HG02885 (cell line): ENCODE results near the gene SCN9A.
"Not testable (repeated sequence)": the region's sequence is repeated elsewhere in the genome, so short reads cannot be mapped to it uniquely, and the experiment has no call there.

Experiments
- ATAC-seq: cut with Tn5 transposase; IDR thresholded peaks from one replicate; pipeline ENCODE4 v1.9.1; 2021; ENCODE audit warnings: mild to moderate bottlenecking; ENCODE audit not compliant: unreplicated experiment, poor library complexity

The SCN9A gene

DNA sequence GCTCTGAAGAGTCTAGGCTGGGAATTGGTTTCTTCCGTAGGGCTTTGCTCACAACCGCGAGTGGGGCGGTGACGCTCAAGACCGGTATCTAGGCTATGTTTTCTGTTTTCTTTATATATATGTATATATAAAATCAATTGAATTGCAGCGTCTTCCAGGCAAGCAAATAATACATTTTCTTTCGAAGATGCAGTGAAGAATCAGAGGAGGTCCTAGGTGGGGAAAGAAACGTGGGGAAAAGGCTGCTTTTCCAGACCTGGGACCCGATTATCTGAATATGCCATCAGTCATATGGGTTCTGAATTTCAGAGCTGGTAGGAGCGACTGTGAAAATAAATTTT is 714 bp upstream of the SCN9A start:
- ATAC-seq, result no peak

DNA sequence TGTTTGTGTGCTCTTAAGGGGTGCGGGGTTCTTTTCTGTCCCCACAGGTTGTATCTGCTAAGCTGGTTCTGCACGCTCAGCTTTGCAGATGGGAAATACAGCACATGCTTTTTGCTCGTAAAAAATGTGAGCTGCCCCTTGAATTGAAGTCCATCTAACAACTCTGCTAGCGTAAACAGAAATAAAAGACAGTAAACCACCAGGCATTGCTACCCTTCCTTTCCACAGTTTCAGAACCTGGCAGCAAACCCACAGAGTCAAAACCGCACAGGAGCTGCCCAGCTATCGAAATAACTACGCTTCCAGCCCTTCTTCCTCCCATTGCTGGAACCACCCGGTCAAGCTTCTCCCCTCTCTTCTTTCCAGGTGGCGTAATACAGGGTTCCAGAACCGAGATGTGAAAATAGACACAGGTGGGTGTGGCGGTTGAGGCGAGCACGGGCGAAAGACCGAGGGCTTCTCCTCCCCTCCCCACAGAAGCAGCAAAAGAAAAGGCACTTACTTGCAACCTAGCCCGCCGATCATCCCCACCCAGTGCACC is 479 bp downstream of the SCN9A start:
- peak; percentile 31 for ATAC-seq

DNA sequence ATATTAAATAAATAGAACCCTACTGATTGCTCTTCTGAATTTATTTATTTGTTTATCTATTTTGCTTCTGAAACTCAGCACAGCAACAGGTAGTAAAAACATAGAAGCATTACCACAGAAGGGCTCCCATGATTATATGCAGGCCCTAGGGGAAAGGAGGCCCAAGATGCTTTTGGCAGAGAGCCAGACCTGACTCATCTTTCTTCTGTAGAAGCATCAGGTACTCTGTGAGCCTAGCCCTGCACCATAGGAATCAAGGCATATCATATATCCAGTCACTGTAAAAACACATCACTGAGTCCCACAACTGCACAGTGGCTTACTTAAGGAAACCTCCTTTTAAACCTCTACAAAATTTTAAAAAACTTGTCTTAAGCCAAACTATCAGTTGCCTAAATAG is 1.8 kb downstream of the SCN9A start:
- no peak for ATAC-seq

DNA sequence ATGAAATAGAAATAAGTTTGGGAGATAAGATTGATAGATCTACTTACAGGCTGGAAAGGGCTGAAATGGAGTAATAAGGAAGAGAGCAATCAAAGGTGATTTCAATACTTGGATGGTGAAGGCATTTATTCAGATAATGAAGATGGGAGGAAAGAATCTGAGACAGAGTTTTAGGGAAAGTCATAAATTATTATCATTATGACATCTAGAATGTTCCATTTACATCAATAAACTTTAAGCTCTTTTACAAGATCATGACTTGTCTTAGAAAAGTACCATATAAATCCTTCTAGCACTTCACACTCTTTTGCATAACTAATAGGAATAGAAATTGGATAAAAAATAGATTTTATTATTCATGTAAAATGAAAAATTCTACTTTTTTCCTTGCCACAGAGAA is 2.2 kb downstream of the SCN9A start:
- ATAC-seq, result no peak

DNA sequence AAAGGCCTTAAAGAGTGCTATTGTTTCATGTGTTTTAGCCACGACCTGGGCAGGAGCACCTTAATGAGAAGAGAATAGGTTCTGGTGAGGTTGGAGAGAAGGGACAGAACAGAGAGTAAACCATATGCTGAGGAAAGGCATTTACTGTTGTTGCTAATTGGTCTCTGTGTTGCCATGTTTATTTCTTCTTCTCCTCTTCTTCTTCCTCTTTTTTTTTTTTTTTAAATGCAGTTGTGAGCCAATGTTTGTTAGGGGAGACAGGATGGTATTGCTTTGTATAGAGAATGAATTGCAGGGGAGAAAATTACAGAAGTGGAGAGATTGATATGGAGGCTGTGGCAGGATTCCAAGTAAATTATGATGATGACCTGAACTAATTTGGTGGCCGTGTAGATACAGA is 2.6 kb downstream of the SCN9A start:
- ATAC-seq, result no peak

DNA sequence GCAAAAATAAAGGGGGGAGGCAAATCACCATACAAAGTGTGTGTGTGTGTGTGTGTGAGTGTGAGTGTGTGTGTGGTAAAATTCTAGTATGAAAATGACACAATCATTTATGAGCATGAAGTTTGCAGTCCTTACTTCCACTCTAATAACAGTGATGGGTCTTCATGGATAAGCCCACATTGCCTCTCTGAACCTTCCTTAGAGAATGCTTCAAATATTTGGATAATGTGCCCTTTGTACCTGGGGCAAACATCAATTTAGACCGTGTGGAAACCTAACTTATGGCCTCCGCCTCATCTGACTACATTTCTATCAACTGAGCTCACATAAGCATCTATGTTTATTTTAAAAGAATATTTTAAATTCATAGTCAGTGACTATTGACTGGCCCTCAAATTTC is 3.7 kb downstream of the SCN9A start:
- ATAC-seq, result no peak

DNA sequence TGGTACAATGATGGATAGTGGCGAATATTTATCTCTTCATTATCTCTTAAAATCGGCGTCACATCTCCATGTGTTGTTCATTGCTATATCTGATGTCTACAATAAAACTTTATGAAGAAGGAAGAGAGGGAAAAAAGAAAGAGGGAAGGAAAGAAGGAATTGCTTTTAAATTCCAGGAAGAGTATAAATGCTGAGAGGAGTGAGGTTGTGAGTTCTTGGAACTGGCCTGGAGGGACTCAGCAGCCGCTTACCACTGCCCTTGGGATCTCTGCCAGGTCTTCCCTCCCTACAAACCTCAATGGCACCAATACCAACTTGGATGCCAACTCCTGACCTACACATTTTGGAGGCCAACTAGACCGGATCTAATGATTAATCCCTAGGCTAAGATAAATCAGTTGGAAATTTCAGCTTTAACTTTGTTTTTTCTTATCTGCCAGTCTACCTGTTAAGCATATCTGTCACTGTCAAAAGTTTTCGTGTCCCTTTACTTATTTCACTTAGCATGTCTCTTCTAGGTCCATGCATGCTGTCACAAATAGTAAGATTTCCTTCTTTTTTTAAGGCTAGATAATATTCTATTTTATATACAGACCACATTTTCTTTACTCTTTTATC is 9.8 kb downstream of the SCN9A start:
- ATAC-seq, result no peak

DNA sequence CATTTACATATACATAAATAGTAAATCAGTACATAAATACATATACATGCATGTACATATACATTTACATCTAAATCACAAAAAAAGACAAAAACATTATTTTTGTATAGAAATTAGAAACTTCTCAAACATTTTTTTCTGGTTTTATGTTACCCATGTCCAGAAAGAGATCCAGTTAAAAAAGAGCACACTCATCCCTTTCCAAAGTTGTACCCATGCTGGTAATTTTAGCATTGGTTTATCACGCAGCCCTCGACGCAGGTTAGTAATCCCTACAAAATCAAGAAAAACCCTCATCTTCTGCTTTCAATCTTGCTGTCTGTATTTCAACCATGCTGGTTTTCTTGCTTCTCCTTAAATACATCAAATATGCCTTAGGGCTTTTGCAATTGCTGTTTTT is 10.5 kb downstream of the SCN9A start:
- ATAC-seq, result no peak

DNA sequence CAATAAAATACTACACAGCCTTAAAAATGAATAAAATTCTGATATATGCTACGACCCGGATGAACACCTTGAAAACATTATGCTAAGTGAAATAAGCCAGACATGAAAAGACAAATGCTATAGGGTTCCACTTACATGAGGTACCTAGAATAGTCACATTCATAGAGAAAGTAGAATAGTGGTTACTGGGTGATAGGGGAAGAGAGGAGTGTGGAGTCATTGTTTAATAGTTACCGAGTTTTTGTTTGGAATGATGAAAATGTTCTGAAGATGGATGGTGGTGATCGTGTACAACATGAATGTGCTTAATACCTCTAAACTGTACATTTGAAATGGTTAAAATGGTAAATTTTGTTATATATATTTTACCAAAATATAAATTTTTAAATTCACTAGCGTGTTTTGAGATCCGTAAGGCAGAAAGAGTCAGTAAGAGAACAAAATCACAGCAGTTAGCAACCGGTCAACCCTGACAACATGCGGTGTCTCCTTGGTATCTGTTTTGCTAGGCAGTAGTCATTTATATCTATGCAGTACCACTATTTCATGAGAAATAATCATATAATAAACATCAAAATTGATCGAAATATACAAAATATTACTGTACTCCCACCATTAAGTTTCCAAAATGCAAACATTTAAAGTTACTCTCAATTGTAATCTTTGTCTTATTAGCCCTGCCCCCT is 11.1 kb downstream of the SCN9A start:
- no peak for ATAC-seq

DNA sequence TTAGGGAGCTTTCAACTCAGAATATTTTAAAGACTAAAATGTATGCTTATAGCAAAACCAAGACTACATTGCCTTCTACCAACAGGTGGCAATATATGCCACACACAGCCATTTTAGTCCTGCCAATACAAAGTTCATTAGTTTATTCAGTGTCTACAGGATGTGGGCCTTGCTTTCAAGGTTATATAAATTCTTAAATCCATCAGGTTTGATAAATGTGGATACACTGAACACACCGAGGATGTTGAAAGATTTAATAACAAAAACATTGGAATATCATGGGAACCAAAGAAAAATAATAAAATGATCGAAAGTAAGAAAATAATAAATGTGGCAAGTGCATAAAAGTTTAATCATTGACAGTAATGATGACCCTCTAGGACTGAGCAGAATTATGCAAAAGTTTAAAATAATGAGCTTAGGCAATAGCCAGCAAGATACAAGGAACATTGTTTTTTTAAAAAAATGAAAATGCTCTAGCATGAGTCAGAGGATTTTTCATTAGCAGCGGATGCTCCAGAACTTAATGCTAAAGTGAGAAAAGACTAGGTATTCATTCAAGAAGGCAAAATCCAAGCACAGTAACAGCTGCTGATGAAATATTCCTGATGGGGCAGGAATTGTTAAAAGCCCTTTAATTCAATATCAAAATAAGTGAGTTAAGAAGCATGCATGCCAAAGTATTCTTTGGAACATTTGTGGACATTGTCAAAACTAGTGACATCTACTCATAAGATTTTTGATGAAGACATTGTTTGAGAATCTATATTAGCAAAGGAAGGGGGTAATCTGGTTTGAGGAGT is 14.2 kb downstream of the SCN9A start:
- peak; percentile 61 for ATAC-seq

DNA sequence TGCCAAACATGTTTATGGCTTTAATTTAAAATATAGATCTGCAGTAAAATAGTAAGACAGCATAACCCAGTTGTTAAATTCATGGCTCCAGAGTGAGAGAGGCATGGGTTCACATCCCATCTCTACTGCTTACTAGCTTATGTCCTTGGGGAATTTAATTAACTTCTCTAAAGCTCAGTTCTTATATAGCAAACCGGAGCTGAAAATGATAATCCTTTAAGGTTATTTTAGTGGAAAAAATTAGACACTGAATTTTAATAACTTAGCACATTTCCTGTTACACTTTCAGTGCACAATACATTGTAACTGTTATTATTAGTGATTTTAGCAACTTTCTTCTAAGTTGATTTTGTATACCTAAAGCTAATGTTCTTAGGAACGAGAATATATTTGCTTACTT is 14.8 kb downstream of the SCN9A start:
- ATAC-seq, result no peak

DNA sequence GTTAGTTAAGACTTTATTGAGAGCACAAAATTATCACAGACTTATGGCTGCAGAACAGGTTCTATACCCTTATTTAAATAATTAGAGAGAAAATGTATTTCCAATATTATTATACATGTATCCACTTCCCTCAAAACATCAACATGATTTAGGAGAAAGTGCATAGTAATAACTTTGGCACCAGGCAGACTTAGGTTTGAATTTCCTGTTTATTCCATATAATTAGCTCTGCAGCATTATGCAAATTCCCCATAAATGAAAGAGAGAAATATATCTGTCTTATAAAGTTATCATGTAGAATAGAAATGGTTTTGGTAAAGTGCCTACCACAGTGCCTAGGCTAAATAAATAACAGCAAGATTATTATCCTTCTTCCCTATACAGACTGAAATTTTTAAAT is 15.3 kb downstream of the SCN9A start:
- ATAC-seq, result no peak

DNA sequence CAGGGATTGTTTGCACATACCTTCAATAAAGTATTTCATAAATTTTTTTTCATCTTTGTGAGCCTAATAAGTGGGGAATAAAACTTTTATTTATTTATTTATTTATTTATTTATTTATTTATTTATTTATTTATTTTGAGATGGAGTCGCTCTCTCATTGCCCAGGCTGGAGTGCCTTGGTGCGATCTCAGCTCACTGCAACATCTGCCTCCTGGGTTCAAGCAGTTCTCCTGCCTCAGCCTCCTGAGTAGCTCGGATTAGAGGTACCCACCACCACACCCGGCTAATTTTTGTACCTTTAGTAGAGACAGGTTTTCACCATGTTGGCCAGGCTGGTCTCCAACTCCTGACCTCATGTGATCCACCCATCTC is 17.8 kb downstream of the SCN9A start:
- ATAC-seq, result not testable (repeated sequence)

DNA sequence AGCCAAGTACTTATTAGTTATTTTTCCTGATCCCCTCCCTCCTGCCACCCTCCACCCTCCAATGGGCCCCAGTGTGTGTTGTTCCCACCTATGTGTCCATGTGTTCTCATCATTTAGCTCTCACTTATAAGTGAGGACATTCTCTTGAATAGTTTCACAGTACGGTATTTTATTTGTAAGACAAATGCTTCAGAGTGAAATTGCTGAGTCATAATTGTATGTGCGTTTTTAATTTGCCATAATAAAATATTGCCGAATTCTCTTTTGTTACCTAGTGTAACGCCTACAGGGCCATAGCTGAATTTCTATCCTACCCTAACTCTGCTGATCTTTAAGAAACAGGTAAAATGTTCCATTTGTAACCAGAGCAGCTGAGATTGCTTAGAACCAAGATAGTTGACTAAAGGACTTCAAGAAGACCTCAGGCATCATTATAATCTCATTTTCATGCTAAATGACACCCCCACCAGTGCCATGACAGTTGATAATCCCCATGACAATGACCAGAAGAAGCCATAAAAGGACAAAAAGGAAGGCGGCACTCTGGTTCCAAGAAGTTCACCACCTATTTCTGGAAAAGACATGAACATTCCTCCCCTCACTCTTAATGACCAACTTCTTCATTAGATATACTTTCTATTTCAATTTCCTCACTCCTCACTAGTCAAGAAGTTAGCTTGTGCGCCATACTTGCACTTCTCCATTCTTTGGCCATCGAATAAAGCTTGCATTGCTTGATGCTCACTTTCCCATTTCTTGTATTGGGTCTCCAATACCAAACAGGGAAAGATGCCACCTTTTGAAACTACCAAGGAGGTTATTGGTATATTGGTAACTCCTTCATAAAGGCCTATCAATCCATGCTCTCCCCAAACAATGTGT is 18.4 kb downstream of the SCN9A start:
- no peak for ATAC-seq

DNA sequence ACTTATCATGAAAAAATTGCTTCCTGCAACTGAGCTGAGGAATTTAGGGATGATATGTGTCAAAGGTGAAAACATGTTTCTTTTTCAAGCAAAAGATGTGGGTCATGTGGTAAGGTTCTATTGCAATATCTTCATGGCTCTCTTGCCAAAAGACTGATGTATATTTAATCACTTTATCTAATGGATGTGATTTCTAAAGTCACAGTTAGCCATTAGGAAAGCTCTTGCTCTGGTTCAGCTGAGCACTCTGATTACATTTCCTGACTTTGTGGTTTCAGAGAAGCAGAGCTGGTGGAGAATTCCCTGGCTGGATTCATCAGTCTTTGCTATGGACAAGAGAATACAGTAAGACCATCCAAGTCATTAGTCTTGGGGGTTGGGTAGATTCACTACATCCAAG is 24.4 kb downstream of the SCN9A start:
- no peak for ATAC-seq

DNA sequence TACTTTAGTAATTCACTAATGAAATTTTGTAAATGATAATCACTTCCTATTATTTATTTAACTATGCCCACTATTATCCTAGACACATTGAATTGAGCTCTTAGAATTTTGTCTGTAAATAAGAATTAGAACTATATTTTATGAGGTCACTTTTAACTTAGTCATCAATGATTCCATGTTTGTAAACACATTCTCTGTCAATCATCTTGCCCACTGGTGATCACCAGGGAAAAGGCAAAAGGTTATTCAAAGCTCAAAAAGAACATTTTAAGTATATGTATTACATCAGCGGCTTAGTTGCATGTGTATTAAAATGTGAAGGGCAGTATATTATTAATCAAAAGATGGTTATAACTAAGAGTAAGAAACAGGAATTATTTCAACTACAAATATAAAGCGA is 25.2 kb downstream of the SCN9A start:
- ATAC-seq, result no peak

DNA sequence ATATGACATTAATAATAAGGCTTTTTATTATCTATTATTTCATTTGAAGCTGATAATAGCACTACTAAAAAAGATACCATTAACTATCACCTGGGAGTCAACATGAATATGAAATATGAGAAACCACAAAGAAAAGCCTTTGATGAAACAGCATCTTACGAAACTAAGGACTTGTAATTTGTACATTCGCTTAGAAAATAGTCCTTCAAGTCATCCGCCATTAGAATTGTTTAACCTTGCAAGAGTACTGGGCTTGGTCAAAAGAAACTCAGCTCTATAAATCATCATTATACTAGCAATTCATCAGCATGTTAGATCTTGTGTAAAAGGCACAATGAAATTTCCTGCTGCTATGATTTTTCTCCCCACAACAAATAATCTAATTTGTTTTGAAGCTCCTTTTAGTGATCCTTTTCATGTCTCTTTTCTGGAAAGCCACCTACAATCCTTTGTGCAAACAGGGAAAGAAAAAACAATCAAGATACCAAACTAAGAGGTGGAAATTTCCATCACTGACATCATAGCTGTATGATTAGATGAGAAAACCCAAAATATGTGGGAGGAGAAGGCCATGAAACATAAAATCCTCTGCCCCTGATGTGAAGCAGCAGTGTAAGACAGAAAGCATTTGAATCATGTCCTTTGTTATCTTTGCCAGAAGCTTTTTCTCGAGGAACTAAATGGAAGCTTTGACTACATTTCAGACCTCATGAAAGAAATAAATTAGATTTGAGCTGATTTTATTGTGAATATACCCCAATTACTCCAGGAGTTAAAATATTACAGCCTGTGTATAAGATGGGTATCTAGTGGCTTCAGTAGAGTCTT is 31.2 kb downstream of the SCN9A start:
- no peak for ATAC-seq

DNA sequence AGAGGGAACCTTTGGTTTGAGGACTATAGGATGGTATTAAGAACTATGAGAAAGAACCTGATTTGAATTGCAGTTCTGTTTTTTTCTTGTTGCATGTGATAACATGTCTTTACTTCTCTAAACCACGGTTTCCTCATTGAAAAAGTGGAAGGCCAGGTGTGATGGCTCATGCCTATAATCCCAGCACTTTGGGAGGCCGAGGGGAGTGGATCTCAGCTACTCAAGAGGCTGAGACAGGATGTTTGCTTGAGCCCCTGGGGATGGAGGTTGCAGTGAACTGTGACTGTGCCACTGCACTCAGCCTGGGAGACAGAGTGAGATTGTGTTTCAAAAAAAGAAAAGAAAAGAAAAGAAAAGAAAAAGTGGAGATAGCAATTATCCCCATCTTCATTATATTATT is 32.3 kb downstream of the SCN9A start:
- ATAC-seq, result no peak

DNA sequence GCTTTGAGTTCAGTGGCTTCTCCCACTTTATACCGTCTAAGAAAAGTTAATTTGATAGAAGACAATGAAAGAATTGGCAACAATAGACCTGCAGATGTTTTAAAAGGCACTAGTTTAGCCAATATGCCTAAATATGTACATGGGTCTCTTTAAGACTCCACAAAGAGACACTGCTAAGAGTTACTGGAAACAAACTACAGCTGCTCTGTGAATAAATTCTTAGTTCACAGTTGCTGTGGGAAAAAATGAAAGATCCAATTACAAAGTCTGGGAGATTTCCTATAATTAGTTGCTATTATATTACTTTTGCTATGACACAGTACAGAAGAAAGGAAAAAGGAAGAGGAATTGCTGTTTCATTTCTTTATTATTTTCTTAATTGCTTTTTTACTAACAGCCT is 34.3 kb downstream of the SCN9A start:
- ATAC-seq, result no peak

DNA sequence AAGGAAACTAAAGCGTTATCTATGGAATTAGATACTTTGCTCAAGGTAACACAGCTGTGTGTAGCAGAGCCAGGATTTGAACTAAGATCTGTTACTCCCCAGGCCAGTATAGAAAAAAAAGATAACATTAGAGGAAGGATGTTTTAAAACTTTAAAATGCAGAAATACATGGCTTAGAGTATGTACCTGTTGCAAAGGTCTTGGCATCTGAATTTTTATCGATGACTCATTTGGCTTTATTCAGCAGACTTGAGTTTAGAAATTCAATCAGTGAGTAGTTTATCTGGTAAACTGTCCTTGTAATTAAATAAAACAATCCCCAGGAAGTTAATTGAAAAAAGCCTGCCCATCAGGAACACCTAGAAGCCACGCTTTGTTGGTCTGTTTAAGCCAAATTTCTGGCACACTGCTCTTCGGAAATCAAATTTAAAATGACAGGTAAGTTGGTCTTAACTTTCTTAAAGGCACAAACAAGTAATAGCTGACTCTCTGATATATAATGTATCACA is 36.9 kb downstream of the SCN9A start:
- ATAC-seq, result no peak
